Measurements from ENCODE around the gene NCS1. TPM values are rescaled to one million over a fixed set of nuclear protein-coding genes. Genes with fewer than 3 reads are reported as not detected.
"Not testable (repeated sequence)": the region's sequence is repeated elsewhere in the genome, so short reads cannot be mapped to it uniquely, and the experiment has no call there.

Gene NCS1
- total RNA-seq, 2 experiments from 2014 or later, result 1.1 to 1.4 TPM

DNA sequence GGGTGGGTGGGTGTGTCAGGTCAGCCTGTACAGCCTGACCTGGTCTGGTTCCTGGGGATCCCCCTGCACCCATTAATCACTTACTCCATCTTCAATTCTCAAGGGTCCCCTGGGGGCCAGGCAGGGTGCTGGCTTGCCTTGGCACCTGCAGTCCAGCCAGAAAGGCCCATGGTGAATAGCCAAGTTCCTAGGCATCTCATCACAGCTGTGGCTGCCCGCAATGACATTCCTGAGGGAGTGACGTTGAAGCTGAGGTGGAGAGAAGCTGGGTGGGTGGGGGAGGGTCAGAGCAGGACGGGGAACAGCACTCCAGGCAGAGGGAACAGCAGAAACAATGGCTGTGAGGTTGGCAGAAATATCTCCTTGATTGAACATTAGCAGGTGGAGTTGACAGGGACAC is 103.9 kb downstream of the NCS1 start:
- H3K4me1 Mint-ChIP-seq, result no peaks in the 10 kb centered on the region
- H3K9me3 Mint-ChIP-seq, result no peaks in the 10 kb centered on the region
- H3K36me3 Mint-ChIP-seq, result no peaks in the 10 kb centered on the region
- ATAC-seq (ENCODE audit: low read depth) (no peak), DNase-seq (no peak)
- H3K27me3 Mint-ChIP-seq, result peaks cover 19% of the 10 kb centered on the region
- POLR2A ChIA-PET, result no interaction called here
- no peak overlapping the region for H3K4me3 Mint-ChIP-seq
- H3K27ac Mint-ChIP-seq, result no peak overlapping the region

DNA sequence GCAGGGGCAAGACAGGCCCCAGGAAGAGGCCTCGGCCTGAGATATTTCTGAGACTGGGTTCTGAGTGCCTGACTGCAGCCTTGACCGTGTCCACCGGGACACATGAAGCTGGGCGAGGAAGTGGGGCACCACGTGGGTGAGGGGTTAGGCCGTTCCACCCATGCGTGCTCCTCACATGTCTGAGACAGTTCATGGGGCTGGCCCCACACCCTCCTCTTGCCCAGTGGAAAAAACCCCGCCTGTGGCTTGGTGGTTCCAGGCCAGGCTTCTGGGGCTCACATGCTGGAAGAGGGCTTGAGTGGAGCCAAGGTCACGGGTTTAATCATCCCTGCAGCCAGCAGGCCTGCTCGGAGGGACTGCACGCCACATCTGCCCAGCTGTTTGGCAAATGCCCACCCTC is 104.8 kb downstream of the NCS1 start:
- no peak for DNase-seq
- H3K4me3 Mint-ChIP-seq, result no peak overlapping the region
- H3K27ac Mint-ChIP-seq, result no peak overlapping the region
- no peaks in the 10 kb centered on the region for H3K4me1 Mint-ChIP-seq
- POLR2A ChIA-PET, result no interaction called here
- H3K27me3 Mint-ChIP-seq, result peaks cover 12% of the 10 kb centered on the region
- H3K9me3 Mint-ChIP-seq, result no peaks in the 10 kb centered on the region
- no peaks in the 10 kb centered on the region for H3K36me3 Mint-ChIP-seq
- no peak for ATAC-seq (ENCODE audit: low read depth)

DNA sequence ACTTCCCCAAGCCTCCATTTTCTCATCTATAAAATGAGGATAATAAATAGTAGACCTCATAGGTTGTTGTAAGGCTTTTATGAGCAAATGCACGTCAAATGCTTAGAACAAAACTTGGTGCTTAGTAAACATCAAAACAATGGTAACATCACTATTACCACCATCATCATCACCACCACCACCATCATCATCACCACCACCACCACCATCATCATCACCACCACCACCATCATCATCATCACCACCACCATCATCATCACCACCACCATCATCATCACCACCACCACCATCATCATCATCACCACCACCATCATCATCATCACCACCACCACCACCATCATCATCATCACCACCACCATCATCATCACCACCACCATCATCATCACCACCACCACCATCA is 105.3 kb downstream of the NCS1 start:
- H3K36me3 Mint-ChIP-seq, POLR2A ChIA-PET: not testable (repeated sequence)

DNA sequence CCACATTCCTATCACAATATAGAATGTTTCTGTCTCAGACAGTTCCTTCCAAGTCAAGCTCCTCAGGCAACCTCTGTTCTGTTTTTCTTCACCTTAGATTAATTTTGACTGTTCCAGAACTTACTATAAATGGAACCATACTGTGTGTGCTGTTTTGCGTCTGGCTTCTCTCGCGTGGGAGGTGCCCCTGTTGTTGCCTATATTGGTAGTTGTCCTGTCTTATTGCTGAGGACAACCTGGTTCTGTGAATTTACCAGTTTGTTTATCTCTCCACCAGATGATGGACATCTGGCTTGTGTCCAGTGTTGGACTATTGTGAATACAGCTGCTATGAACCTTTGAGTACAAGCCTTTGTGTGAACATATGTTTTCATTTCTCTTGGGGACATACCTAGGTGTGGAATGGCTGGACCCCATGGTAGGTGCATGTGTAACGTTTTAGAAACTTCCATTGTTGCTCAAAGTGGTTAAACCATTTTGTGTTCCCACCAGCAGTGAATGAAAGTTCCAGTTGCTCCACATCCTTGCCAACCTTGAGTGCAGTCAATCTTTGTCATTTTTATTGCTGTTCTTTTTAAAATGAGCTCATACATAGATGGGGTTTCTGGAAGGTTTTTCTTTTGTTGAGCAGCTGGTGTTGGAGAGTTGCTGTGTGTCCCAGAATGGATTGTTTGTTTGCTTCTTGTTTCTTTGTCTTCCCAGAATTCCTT is 111.5 kb downstream of the NCS1 start:
- Mint-ChIP-seq H3K27me3 (peaks cover 6% of the 10 kb centered on the region), H3K36me3 (no peaks in the 10 kb centered on the region), H3K4me3 (no peak overlapping the region), H3K4me1 (no peaks in the 10 kb centered on the region), H3K27ac (no peak overlapping the region), H3K9me3 (no peaks in the 10 kb centered on the region)
- DNase-seq (no peak), ATAC-seq (ENCODE audit: low read depth) (no peak)
- POLR2A ChIA-PET, result no interaction called here

More for the DNA sequence above, 105.3 kb downstream of the NCS1 start:
- not testable (repeated sequence) for DNase-seq; H3K4me3 Mint-ChIP-seq; ATAC-seq (ENCODE audit: low read depth); H3K27ac Mint-ChIP-seq; H3K9me3 Mint-ChIP-seq; H3K4me1 Mint-ChIP-seq
- H3K27me3 Mint-ChIP-seq, result peaks cover 15% of the 10 kb centered on the region

DNA sequence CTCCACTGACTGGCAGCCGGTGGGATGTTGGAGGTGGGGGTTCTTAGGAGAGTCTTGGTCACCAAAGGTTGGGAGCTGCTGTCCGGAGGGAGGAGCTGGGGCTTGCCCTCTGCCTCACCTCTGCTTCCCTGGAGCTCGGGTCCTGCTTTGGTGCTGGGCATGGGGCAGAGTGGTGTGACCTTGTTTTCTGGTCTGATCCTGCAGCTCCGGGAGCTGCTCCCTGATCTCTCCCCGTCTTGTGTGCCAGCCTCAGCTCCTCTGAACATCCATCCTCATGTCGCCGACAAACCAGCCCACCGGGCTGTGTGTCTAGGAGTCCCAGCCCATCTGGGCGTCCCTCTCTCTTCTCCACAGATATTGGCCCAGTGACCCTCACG is 112.0 kb downstream of the NCS1 start:
- Mint-ChIP-seq H3K27me3 (peaks cover 6% of the 10 kb centered on the region), H3K27ac (no peak overlapping the region), H3K9me3 (no peaks in the 10 kb centered on the region), H3K4me3 (no peak overlapping the region), H3K36me3 (no peaks in the 10 kb centered on the region), H3K4me1 (no peaks in the 10 kb centered on the region)
- POLR2A ChIA-PET, result no interaction called here
- DNase-seq (no peak), ATAC-seq (ENCODE audit: low read depth) (no peak)

DNA sequence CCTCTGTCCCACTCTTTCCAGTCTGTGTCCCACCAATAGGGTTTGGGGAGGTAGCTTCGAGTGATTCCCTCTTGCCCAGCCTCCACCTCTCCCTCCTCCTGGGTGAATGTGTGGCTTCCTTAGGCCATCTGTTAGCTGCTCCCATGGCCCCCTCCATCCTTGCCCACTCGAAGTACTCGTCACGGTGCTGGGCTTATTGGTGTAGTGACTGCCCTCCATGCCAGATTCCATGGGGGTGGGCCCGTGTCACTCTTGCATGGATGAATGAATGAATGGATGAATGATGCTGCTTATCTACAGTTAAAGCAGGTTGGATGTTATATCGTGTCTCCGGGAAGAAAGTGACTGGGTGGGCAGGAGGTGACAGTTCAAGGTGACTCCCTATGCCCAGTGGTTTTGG is 112.5 kb downstream of the NCS1 start:
- H3K4me1 Mint-ChIP-seq, result no peaks in the 10 kb centered on the region
- POLR2A ChIA-PET, result no interaction called here
- DNase-seq, result no peak

DNA sequence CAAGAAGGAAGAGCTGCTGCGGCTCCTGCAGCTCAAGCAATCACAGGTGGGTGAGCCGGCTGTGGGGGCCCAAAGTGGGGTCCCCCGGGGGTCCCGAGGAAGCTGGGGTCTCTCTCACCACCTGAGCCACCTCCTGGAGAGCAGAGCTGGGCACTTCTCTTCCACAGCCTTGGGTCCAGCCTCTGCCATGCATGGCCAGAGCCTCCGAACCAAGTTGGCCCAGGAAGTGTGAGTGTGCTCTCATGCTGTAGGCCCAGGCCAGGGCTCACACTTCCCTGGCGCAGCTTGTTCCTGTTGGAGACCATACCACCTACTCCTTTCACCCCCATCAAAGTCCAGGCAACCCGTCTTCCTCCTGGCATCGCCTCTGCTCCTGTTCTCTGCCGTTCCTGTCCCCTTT is 113.1 kb downstream of the NCS1 start:
- H3K27me3 Mint-ChIP-seq, result peaks cover 4% of the 10 kb centered on the region
- DNase-seq (no peak), ATAC-seq (ENCODE audit: low read depth) (no peak)
- POLR2A ChIA-PET, result no interaction called here
- H3K4me3 Mint-ChIP-seq, result no peak overlapping the region
- H3K27ac Mint-ChIP-seq, result no peak overlapping the region
- H3K36me3 Mint-ChIP-seq, result no peaks in the 10 kb centered on the region
- H3K4me1 Mint-ChIP-seq, result no peaks in the 10 kb centered on the region
- no peaks in the 10 kb centered on the region for H3K9me3 Mint-ChIP-seq

More for the DNA sequence above, 112.5 kb downstream of the NCS1 start:
- H3K9me3 Mint-ChIP-seq, result no peaks in the 10 kb centered on the region
- H3K27me3 Mint-ChIP-seq, result peaks cover 5% of the 10 kb centered on the region
- no peak overlapping the region for H3K4me3 Mint-ChIP-seq
- no peak overlapping the region for H3K27ac Mint-ChIP-seq
- H3K36me3 Mint-ChIP-seq, result no peaks in the 10 kb centered on the region
- no peak for ATAC-seq (ENCODE audit: low read depth)

DNA sequence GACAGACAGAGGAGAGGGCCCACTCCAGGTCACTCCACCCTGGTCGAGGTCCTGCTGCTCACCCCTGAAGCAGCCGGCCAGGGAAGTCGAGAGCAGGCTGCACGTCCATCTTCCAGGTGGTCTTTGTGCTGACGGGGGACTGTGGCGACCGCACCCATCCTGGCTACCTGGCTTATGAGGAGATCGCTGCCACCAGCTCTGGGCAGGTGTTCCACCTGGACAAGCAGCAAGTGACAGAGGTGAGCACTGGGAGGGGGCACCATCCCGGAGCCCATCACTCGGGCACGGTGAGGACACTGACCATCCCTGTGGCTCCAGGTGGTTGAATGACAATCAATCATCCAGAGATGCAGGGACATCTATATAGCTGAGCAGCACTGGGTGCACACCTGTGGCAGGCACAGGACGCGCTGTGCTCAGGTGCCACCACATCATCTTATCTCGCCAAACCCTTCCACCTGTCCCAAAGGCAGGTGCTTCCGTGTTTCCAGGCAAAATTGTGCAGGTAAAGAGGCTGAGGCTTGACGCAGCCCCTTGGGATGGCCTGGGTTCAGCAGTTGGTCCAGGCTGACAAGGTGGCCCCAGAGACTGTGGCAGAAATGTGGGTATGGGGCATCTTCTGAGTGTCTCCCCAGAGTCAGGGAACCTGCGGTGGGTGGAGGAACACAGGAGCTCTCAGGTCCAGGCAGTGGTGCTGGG is 114.0 kb downstream of the NCS1 start:
- Mint-ChIP-seq H3K36me3 (no peaks in the 10 kb centered on the region), H3K9me3 (no peaks in the 10 kb centered on the region), H3K27me3 (peaks cover 4% of the 10 kb centered on the region), H3K4me3 (no peak overlapping the region), H3K4me1 (no peaks in the 10 kb centered on the region), H3K27ac (no peak overlapping the region)
- ATAC-seq (ENCODE audit: low read depth), result no peak
- POLR2A ChIA-PET, result no interaction called here
- DNase-seq, result no peak

Other genes starting within 250 kb of the NCS1 start
- gene FNBP1, start 129.2 kb upstream of the NCS1 start, total RNA-seq, result 100 to 1,000 TPM; 191 to 194 TPM
- 10 to 100 TPM; 23.2 to 25.1 TPM for gene GPR107, start 118.5 kb upstream of the NCS1 start, total RNA-seq
- gene HMCN2, start 93.4 kb downstream of the NCS1 start, total RNA-seq, result not detected

All from activated naive CD8-positive, alpha-beta T cell treated with anti-CD3 and anti-CD28 coated beads, Interleukin-2, amount 10 ng/mL, durations not matched to agents 7 days and 5 days (primary cell).